NT2/D1 (cell line): ENCODE data around the gene PPARGC1A.

Experiments
- YY1 ChIP-seq: IDR thresholded peaks from 2 replicates; pipeline ENCODE4 v1.6.1; 2011; ENCODE audit not compliant: insufficient read length, insufficient read depth
- ZNF274 ChIP-seq: IDR thresholded peaks from 2 replicates; pipeline ENCODE4 v1.6.1; 2011; ENCODE audit warnings: mild to moderate bottlenecking, low read depth, low read length

GRCh38 chr4:23890369-23891063 is 669 bp upstream of the PPARGC1A start:
- TF ChIP-seq YY1: no peak
- no peak for TF ChIP-seq ZNF274
